ENCODE data around the gene ADAP2. TPM values are rescaled to one million over a fixed set of nuclear protein-coding genes. Genes with fewer than 3 reads are reported as not detected.

Gene ADAP2
- total and polyA plus RNA-seq, 10 donors, result 10.3 to 79.7 (median 57.8) TPM

DNA sequence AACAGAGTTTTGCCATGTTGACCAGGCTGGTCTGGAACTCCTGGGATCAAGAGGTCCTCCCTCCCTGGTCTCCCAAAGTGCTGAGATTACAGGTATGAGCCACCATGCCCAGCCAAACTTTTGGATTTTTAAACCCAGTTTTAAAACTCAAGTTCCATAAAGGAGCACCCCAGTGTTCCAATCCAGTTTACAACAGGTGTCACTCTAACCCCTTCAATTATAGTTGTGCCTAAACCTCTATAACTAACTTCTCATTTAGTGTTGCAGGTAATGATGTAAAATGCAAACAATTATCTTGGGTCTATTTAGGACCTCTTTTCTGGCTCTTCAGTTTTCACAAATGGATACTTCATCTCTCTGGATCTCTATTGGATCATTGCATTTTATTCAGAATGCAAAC, 7.8 kb upstream of the ADAP2 start:
- Histone ChIP-seq H3K9me3 (no peaks in the 10 kb centered on the region), H3K27ac (no peak overlapping the region), H3K4me1 (peaks cover 0 to 5% (median 0%) of the 10 kb centered on the region in 6 donors), H3K4me3 (no peak overlapping the region), H3K27me3 (replicated peaks in 1 of 7) (no peaks in the 10 kb centered on the region), H3K36me3 (no peaks in the 10 kb centered on the region)
- TF ChIP-seq CTCF (IDR thresholded peaks at IDR 0.05 in 8 of 11, conservative IDR thresholded peaks at IDR 0.05 in 3 of 11), result peak in 1 of 11 experiments; percentile 4
- no peak for TF ChIP-seq POLR2AphosphoS5 (IDR thresholded peaks at IDR 0.05)
- intact Hi-C loops (cut with DNase I; ENCODE audit: low total_unique reads), result no loop called here
- no peak for DNase-seq

DNA sequence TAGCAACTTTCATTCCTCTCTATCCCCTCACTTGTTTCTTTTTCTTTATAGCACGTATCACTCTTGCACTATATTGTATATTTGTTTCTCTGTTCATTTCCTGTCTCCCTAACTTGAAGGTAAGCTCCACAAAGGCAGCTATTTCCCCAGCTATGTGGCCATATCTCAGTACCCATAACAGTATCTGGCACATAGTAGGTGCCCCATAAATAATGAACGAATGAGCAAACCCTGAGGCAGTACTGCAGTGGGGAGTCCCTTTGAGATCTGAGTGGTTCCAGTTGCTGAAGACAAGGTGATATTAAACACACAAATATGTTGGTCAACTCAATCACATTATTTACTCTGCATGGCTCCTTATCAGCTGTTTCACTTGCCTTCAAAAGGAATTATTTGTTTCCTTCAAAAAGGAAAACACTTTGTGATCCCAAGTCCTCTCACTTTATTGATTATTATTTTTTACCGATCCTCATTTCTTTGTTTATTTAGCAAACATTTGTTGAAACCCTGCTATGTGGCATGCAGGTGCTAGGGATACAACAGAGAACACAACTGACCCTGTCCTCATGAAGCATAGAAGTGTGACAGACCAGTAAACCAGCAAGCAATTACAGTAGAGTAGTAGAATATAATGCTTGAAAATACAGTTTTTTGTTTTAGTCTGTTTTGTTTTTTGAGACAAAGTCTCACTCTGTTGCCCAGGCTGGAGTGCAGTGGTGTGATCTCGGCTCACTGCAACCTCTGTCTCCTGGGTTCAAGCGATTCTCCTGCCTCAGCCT, 5.7 kb upstream of the ADAP2 start:
- no peak for DNase-seq
- H3K27me3 ChIP-seq (replicated peaks in 1 of 7), result peaks cover 0 to 2% (median 0%) of the 10 kb centered on the region in 7 donors

GRCh38 chr17:30917050-30917449, 4.7 kb upstream of the ADAP2 start:
- H3K27ac ChIP-seq, result no peak overlapping the region
- TF ChIP-seq POLR2A (IDR thresholded peaks at IDR 0.05) (no peak), CTCF (IDR thresholded peaks at IDR 0.05 in 8 of 11, conservative IDR thresholded peaks at IDR 0.05 in 3 of 11) (no peak), POLR2AphosphoS5 (IDR thresholded peaks at IDR 0.05) (no peak)
- DNase-seq, result no peak
- peaks cover 0 to 12% (median 7%) of the 10 kb centered on the region in 7 donors for H3K27me3 ChIP-seq (replicated peaks in 1 of 7)
- intact Hi-C loops (cut with DNase I; ENCODE audit: low total_unique reads), result no loop called here
- no peak overlapping the region for H3K4me3 ChIP-seq
- H3K4me1 ChIP-seq, result peaks cover 0 to 13% (median 12%) of the 10 kb centered on the region in 6 donors
- H3K9me3 ChIP-seq, result no peaks in the 10 kb centered on the region
- no peaks in the 10 kb centered on the region for H3K36me3 ChIP-seq

More for the DNA sequence above, 5.7 kb upstream of the ADAP2 start:
- no peak overlapping the region for H3K27ac ChIP-seq
- H3K4me1 ChIP-seq, result peaks cover 0 to 3% (median 2%) of the 10 kb centered on the region in 6 donors
- H3K36me3 ChIP-seq, result no peaks in the 10 kb centered on the region
- TF ChIP-seq POLR2A (IDR thresholded peaks at IDR 0.05) (no peak), CTCF (IDR thresholded peaks at IDR 0.05 in 8 of 11, conservative IDR thresholded peaks at IDR 0.05 in 3 of 11) (no peak), POLR2AphosphoS5 (IDR thresholded peaks at IDR 0.05) (no peak)
- H3K4me3 ChIP-seq, result no peak overlapping the region
- intact Hi-C loops (cut with DNase I; ENCODE audit: low total_unique reads), result no loop called here
- H3K9me3 ChIP-seq, result no peaks in the 10 kb centered on the region
- 75 to 87% (median 80%) methylated on average over 5 of the region's 5 CpGs for WGBS, 5 donors

DNA sequence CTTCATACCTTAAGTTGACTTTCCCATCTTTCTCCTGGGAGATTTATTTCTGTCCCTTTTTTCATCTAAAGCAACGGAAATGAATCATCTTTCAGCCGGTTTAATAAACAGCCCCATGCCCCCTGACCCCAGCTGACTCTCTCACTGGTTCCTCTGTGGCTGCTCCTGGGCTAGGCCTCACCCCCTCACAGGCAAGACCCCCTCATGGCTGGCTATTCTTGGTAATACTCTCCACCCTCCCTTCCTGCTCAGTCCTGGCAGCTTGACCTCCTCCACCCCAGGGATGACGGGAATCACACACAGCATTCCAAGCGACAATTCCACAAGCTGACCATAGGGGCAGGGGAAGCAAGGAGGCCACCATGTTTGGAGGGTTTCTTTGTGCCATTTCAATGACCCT, 1.5 kb upstream of the ADAP2 start:
- H3K27ac ChIP-seq, result no peak overlapping the region
- intact Hi-C loops (cut with DNase I; ENCODE audit: low total_unique reads), result no loop called here
- H3K4me3 ChIP-seq, result no peak overlapping the region
- DNase-seq, result no peak
- WGBS, 5 donors, result 67 to 85% (median 72%) methylated on average over 4 of the region's 4 CpGs
- no peaks in the 10 kb centered on the region for H3K9me3 ChIP-seq
- H3K36me3 ChIP-seq, result no peaks in the 10 kb centered on the region
- peaks cover 0 to 27% (median 23%) of the 10 kb centered on the region in 6 donors for H3K4me1 ChIP-seq
- TF ChIP-seq POLR2A (IDR thresholded peaks at IDR 0.05), result no peak
- TF ChIP-seq CTCF (IDR thresholded peaks at IDR 0.05 in 8 of 11, conservative IDR thresholded peaks at IDR 0.05 in 3 of 11), result no peak
- no peak for TF ChIP-seq POLR2AphosphoS5 (IDR thresholded peaks at IDR 0.05)
- peaks cover 0 to 41% (median 19%) of the 10 kb centered on the region in 7 donors for H3K27me3 ChIP-seq (replicated peaks in 1 of 7)
